ENCODE results near the gene WBP11.
A peak's percentile ranks its signal among the peaks of the same experiment; 100 is the strongest.
"Not testable (repeated sequence)": the region's sequence is repeated elsewhere in the genome, so short reads cannot be mapped to it uniquely, and the experiment has no call there.

WBP11 gene

DNA sequence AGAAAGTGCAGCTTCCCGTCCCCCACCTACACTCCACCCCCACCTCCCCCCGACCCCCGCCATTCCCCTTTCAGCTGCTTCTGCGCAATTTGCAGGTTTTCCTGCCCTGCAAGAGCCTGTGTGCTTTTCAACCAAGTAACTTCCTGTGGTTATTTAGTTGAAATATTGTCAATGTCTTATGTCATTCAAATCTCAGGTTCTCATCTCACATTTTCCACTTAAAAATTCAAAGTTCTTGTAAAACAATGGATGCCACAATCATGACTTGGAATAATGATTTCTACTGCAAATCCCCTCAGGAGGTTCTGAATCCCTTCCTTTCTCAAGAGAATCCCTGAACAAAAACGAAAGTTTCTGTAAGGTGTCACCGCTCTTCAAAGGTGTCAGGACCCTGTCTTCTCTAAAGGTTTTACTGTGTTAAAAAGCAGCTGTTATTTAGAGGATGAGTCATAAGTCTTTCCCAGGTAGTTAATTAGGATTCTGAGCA lies 31.6 kb downstream of the WBP11 start:
- DNase-seq (ENCODE audit: low read depth in 2 of 2) = no peak

GRCh38 chr12:14770496-14771461 lies 32.5 kb downstream of the WBP11 start:
- peak; percentile 89 to 91 for DNase-seq (ENCODE audit: low read depth in 2 of 2)

DNA sequence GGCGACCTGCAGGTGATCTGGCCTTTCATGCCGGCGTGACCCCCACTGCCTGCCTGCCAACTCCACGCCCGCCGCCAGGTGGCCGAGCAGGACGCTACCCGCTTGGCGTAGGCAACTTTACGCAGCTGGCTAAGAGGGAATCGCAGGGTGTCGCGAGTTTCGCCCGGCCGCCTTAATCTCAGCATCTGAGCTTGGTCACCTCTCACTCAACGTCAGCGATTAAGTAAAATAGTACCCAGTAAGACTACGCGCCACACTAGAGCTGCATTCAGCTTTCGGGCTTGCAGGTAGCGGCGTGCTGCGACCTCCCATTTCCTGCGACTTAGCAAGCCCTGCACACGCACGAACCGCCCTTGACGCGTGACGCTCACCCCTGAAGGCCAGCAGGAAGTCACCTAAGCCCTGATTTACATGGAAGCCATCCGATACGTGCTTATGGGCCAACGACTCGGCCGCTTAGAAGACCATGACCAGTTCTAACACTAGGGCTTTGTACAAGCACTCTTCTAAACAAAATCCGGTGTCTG lies 33.2 kb downstream of the WBP11 start:
- peak; percentile 73 to 85 for DNase-seq (ENCODE audit: low read depth in 2 of 2)

GRCh38 chr12:14769466-14769968 lies 33.8 kb downstream of the WBP11 start:
- DNase-seq (ENCODE audit: low read depth in 2 of 2) = no peak

GRCh38 chr12:14768823-14769405 lies 34.4 kb downstream of the WBP11 start:
- DNase-seq (ENCODE audit: low read depth in 2 of 2) = peak in 1 of 2 donors; percentile 6

GRCh38 chr12:14767617-14768016 lies 35.7 kb downstream of the WBP11 start:
- DNase-seq (ENCODE audit: low read depth in 2 of 2) = no peak

DNA sequence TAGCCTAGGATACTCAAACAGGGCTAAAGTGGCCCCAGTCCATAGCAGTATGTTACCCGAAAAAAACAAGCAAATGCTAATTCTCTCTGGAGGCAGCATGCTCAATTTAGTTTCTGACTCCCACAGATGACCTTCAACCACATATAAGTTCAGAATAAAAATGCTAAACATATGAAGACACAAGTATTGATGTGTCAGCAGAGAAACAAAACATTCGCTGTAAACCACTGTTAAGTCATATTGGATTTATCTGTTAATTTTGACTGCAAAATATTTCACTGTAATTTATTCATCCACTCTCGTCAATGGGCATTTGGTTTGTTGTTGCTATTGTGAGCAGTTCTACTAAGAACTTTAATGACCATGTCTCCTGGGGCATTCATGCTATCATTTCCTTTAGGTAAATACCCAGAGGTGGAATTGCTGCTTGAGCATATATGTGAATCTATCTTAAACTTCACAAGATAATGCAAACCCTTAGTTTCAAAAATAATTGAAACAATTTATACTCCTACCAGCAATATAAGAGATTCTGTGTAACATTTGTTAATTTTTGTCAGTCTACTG lies 36.5 kb downstream of the WBP11 start:
- no peak for DNase-seq (ENCODE audit: low read depth in 2 of 2)

GRCh38 chr12:14766020-14766419 lies 37.3 kb downstream of the WBP11 start:
- not testable (repeated sequence) for DNase-seq (ENCODE audit: low read depth in 2 of 2)

DNA sequence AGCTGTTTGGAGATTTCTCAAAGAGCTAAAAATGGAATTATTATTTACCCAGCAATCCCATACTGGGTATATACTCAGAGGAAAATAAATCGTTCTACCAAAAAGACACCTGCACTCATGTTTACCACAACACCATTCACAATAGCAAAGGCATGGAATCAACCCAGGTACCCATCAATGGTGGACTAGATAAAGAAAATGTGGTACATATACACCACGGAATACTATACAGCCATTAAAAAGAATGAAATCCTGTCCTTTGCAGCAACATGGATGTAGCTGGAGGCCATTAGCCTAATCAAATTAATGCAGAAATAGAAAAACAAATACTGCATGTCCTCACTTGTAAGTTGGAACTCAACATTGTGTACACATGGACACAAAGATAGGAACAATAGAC lies 37.9 kb downstream of the WBP11 start:
- no peak for DNase-seq (ENCODE audit: low read depth in 2 of 2)

GRCh38 chr12:14759711-14760280 lies 43.5 kb downstream of the WBP11 start:
- not testable (repeated sequence) for DNase-seq (ENCODE audit: low read depth in 2 of 2)

GRCh38 chr12:14756334-14757143 lies 46.7 kb downstream of the WBP11 start:
- DNase-seq (ENCODE audit: low read depth in 2 of 2) = no peak

- no peak for DNase-seq (ENCODE audit: low read depth in 2 of 2)
Observed at GRCh38 chr12:14751986-14752385, 51.3 kb downstream of the WBP11 start.

- DNase-seq (ENCODE audit: low read depth in 2 of 2) = no peak
Observed at GRCh38 chr12:14743061-14743460, 60.2 kb downstream of the WBP11 start.

DNA sequence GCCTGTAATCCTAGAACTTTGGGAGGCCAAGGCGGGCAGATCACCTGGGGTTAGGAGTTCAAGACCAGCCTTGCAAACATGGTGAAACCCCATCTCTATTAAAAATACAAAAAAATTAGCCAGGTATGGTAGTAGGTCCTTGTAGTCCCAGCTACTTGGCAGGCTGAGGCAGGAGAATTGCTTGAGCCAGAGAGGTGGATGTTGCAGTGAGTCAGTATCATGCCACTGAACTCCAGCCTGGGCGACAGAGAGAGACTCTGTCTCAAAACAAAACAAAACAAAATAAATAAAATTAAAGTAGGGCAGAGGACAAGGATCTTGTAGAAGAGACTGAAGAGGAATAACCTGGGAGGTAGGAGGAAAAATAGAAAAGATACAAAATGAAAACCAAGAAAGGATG lies 61.3 kb downstream of the WBP11 start:
- DNase-seq (ENCODE audit: low read depth in 2 of 2) = no peak

DNA sequence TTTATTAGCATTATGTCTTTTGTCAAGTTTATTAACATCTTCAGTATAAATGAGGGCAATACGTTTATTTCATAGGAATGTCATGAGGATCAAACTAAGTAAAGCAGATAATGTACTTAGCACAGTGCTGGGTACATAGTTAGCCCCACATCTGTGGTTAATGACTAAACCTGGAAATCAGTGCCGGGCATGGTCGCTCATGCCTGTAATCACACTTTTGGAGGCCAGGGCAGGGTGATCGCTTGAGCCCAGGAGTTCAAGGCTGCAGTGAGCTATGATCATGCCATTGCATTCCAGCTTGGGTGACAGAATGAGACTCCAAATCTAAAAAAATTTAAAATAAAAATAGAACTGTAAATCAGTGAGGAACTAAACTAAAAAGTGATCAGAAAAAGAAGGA lies 62.1 kb downstream of the WBP11 start:
- DNase-seq (ENCODE audit: low read depth in 2 of 2) = no peak

- not testable (repeated sequence) for DNase-seq (ENCODE audit: low read depth in 2 of 2)
Observed at GRCh38 chr12:14736441-14736840, 66.8 kb downstream of the WBP11 start.

Data from activated CD4-positive, alpha-beta T cell treated with anti-CD3 and anti-CD28 coated beads for 24 hours (primary cell).